KBM-7 (cell line): ENCODE measurements around the gene SMIM41.
"Not testable (repeated sequence)": the region's sequence is repeated elsewhere in the genome, so short reads cannot be mapped to it uniquely, and the experiment has no call there.

Experiments used
- DNase-seq: peaks from one replicate; pipeline ENCODE4 v3.0.0-alpha.2; 2015
- in situ Hi-C: fragments of 300-500 bp; cut with MboI; formaldehyde crosslinking; loops from 2 replicates; pipeline ENCODE4 v1.14.3; 2020; ENCODE audit warnings: low sequenced_read_pairs, low pct_unique_long_range_greater_than_20kb, mixed read lengths

Gene SMIM41

GRCh38 chr12:52104431-52105089 lies 25.1 kb downstream of the SMIM41 start:
- DNase-seq, in situ Hi-C loops: not testable (repeated sequence)

- DNase-seq, in situ Hi-C loops: not testable (repeated sequence)
Measured at GRCh38 chr12:52116222-52117125, 37.0 kb downstream of the SMIM41 start.

- DNase-seq, in situ Hi-C loops: not testable (repeated sequence)
Measured at GRCh38 chr12:52117806-52118475, 38.4 kb downstream of the SMIM41 start.

GRCh38 chr12:52119398-52120254 lies 40.1 kb downstream of the SMIM41 start:
- in situ Hi-C loops = no loop called here
- DNase-seq = peak; percentile 54

GRCh38 chr12:52120951-52121823 lies 41.7 kb downstream of the SMIM41 start:
- in situ Hi-C loops = no loop called here
- no peak for DNase-seq

- DNase-seq = peak; percentile 49
- in situ Hi-C loops = no loop called here
Measured at GRCh38 chr12:52121824-52122539, 42.5 kb downstream of the SMIM41 start.

GRCh38 chr12:52122540-52122871 lies 43.0 kb downstream of the SMIM41 start:
- in situ Hi-C loops = no loop called here
- no peak for DNase-seq

GRCh38 chr12:52122904-52123303 lies 43.4 kb downstream of the SMIM41 start:
- DNase-seq = no peak
- in situ Hi-C loops = no loop called here

- in situ Hi-C loops = no loop called here
- DNase-seq = peak; percentile 16
Measured at GRCh38 chr12:52123487-52124186, 44.1 kb downstream of the SMIM41 start.

GRCh38 chr12:52125476-52125900 lies 46.0 kb downstream of the SMIM41 start:
- DNase-seq = no peak
- in situ Hi-C loops = no loop called here

GRCh38 chr12:52126050-52126604 lies 46.6 kb downstream of the SMIM41 start:
- no peak for DNase-seq
- in situ Hi-C loops = no loop called here

- in situ Hi-C loops = no loop called here
- peak; percentile 31 for DNase-seq
Measured at GRCh38 chr12:52126605-52127578, 47.4 kb downstream of the SMIM41 start.

- no peak for DNase-seq
- in situ Hi-C loops = no loop called here
Measured at GRCh38 chr12:52127683-52128450, 48.4 kb downstream of the SMIM41 start.

- no peak for DNase-seq
- in situ Hi-C loops = no loop called here
Measured at GRCh38 chr12:52130711-52131110, 51.2 kb downstream of the SMIM41 start.

GRCh38 chr12:52132754-52133161 lies 53.3 kb downstream of the SMIM41 start:
- in situ Hi-C loops = no loop called here
- no peak for DNase-seq
